NCI-H1417 (cell line): ENCODE results near the gene PRKN.

ENCODE experiments used
- DNase-seq, 3 experiments: peaks; one replicate each; lab custom pipeline; 2025; lab: John Stamatoyannopoulos, UW

PRKN gene

GRCh38 chr6:161961046-161961445, 766.5 kb downstream of the PRKN start:
- no peak for DNase-seq

GRCh38 chr6:161959072-161959471, 768.5 kb downstream of the PRKN start:
- no peak for DNase-seq

- no peak for DNase-seq
These were observed 771.5 kb downstream of the PRKN start for GRCh38 chr6:161956082-161956481.

- DNase-seq: no peak
These were observed 772.8 kb downstream of the PRKN start for GRCh38 chr6:161954699-161955276.

- no peak for DNase-seq
These were observed 773.5 kb downstream of the PRKN start for GRCh38 chr6:161954077-161954476.

GRCh38 chr6:161951126-161951525, 776.4 kb downstream of the PRKN start:
- peak in 1 of 3 experiments; percentile 46 for DNase-seq

- no peak for DNase-seq
These were observed 778.0 kb downstream of the PRKN start for GRCh38 chr6:161949531-161949930.

- DNase-seq: no peak
These were observed 779.1 kb downstream of the PRKN start for GRCh38 chr6:161948462-161948861.

GRCh38 chr6:161947371-161947770, 780.2 kb downstream of the PRKN start:
- no peak for DNase-seq

GRCh38 chr6:161946461-161946860, 781.1 kb downstream of the PRKN start:
- DNase-seq: no peak

GRCh38 chr6:161943561-161943960, 784.0 kb downstream of the PRKN start:
- DNase-seq: no peak

GRCh38 chr6:161941565-161941964, 786.0 kb downstream of the PRKN start:
- no peak for DNase-seq

- no peak for DNase-seq
These were observed 787.0 kb downstream of the PRKN start for GRCh38 chr6:161940519-161940918.

GRCh38 chr6:161926324-161926723, 801.2 kb downstream of the PRKN start:
- DNase-seq: no peak

- no peak for DNase-seq
These were observed 803.0 kb downstream of the PRKN start for GRCh38 chr6:161924516-161925116.

GRCh38 chr6:161922631-161923119, 804.9 kb downstream of the PRKN start:
- peak in 2 of 3 experiments; percentile 69 to 87 for DNase-seq

GRCh38 chr6:161921602-161922395, 805.8 kb downstream of the PRKN start:
- peak in 2 of 3 experiments; percentile 17 to 62 for DNase-seq

- DNase-seq: no peak
These were observed 807.9 kb downstream of the PRKN start for GRCh38 chr6:161919691-161920090.

- peak in 2 of 3 experiments; percentile 81 to 94 for DNase-seq
These were observed 808.8 kb downstream of the PRKN start for GRCh38 chr6:161918628-161919205.

- peak in 2 of 3 experiments; percentile 81 to 97 for DNase-seq
These were observed 809.4 kb downstream of the PRKN start for GRCh38 chr6:161918109-161918531.

- DNase-seq: peak in 2 of 3 experiments; percentile 81 to 97
These were observed 809.9 kb downstream of the PRKN start for GRCh38 chr6:161917645-161918044.

- DNase-seq: no peak
These were observed 812.1 kb downstream of the PRKN start for GRCh38 chr6:161915456-161915964.
